DND-41 (cell line): ENCODE data around the gene TMIE.

Experiments
- EZH2 ChIP-seq: IDR thresholded peaks from 3 replicates; pipeline ENCODE4 v1.6.1; 2012; ENCODE audit warnings: borderline replicate concordance, low read depth, mild to moderate bottlenecking, moderate library complexity, low read length, inconsistent platforms; ENCODE audit not compliant: severe bottlenecking
- TF ChIP-seq, protein P1 (sequence below): IDR thresholded peaks from 2 replicates; pipeline ENCODE4 v1.5.1; 2012; ENCODE audit warnings: borderline replicate concordance, low read length, moderate library complexity, mild to moderate bottlenecking; ENCODE audit not compliant: poor library complexity, severe bottlenecking; ENCODE audit errors: extremely low read depth

DNA sequence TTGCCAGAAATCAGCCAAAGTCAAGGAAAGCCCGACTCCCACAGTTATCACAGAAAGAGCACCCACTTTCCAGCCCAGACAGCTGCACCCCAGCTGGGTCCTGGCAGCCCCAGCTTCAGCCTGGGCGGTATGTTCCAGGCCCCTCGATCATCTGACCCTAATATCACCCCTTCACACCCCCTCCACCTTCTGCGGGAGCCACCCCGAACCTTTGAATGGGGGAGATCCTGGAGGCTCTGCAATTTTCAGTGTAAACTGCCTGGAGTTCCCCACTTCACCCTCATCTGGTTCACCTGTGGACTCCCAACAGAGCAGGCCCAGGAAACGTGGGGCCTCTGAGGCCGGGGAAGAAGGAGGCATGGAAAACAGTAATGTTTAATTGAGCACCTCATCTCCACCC lies 10.6 kb downstream of the TMIE start:
- TF ChIP-seq, protein P1, sequence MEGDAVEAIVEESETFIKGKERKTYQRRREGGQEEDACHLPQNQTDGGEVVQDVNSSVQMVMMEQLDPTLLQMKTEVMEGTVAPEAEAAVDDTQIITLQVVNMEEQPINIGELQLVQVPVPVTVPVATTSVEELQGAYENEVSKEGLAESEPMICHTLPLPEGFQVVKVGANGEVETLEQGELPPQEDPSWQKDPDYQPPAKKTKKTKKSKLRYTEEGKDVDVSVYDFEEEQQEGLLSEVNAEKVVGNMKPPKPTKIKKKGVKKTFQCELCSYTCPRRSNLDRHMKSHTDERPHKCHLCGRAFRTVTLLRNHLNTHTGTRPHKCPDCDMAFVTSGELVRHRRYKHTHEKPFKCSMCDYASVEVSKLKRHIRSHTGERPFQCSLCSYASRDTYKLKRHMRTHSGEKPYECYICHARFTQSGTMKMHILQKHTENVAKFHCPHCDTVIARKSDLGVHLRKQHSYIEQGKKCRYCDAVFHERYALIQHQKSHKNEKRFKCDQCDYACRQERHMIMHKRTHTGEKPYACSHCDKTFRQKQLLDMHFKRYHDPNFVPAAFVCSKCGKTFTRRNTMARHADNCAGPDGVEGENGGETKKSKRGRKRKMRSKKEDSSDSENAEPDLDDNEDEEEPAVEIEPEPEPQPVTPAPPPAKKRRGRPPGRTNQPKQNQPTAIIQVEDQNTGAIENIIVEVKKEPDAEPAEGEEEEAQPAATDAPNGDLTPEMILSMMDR = no peak
- no peak for TF ChIP-seq EZH2
